GM12892 (cell line): ENCODE measurements around the gene SYTL5.

Experiments used
- POLR2A ChIP-seq: IDR thresholded peaks from 2 replicates; pipeline ENCODE4 v1.6.1; 2011; ENCODE audit warnings: low read depth, low read length, control low read depth
- POLR2AphosphoS5 ChIP-seq: IDR thresholded peaks from 2 replicates; pipeline ENCODE4 v1.6.1; 2011; ENCODE audit warnings: low read depth, low read length, control low read depth
- TAF1 ChIP-seq: IDR thresholded peaks from 2 replicates; pipeline ENCODE4 v1.6.1; 2011; ENCODE audit warnings: low read depth, mild to moderate bottlenecking, control low read depth, low read length, borderline replicate concordance

- TF ChIP-seq POLR2A (no peak), POLR2AphosphoS5 (no peak), TAF1 (no peak)
Observed at GRCh38 chrX:38105216-38105725, 98.9 kb downstream of the SYTL5 start.
